ENCODE results near the gene OSBPL10. TPM values are rescaled to one million over a fixed set of nuclear protein-coding genes. Genes with fewer than 3 reads are reported as not detected.

OSBPL10 gene
- total and polyA plus RNA-seq, 2 donors (not counting 1 experiment from before 2014, with no cell fraction given) = 7.1 to 7.5 TPM

DNA sequence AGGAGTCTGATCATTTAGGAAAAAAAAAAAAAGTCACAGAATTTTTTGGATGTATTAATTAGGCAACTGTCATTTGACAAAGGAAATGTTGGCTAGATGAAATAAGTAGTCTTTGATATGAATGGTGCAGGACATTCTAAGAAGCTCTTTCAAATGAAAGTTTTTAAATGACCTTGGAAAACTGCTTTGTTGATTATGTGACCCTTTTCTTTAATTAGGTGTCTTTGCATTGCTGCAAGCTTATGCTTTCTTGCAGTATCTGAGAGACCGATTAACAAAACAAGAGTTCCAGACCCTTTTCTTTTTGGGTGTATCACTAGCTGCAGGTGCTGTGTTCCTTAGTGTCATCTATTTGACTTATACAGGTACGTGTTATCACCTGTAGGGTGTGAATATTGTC, 364.4 kb downstream of the OSBPL10 start:
- H3K4me2 ChIP-seq (ENCODE audit: extremely low read depth, insufficient read depth, low read length) = no peak overlapping the region
- H3K9me3 ChIP-seq (ENCODE audit: control insufficient read depth, insufficient read depth, low read depth, low read length) = no peaks in the 10 kb centered on the region
- no peak for DNase-seq (ENCODE audit: low read depth in 2 of 2)
- H3K79me2 ChIP-seq (ENCODE audit: control insufficient read depth, insufficient read depth, low read length) = no peaks in the 10 kb centered on the region
- no peaks in the 10 kb centered on the region for H3K27me3 ChIP-seq (ENCODE audit: control insufficient read depth, insufficient read depth, low read length)
- H3K9ac ChIP-seq (ENCODE audit: insufficient read depth, low read length) = no peak overlapping the region
- TF ChIP-seq, protein P1, sequence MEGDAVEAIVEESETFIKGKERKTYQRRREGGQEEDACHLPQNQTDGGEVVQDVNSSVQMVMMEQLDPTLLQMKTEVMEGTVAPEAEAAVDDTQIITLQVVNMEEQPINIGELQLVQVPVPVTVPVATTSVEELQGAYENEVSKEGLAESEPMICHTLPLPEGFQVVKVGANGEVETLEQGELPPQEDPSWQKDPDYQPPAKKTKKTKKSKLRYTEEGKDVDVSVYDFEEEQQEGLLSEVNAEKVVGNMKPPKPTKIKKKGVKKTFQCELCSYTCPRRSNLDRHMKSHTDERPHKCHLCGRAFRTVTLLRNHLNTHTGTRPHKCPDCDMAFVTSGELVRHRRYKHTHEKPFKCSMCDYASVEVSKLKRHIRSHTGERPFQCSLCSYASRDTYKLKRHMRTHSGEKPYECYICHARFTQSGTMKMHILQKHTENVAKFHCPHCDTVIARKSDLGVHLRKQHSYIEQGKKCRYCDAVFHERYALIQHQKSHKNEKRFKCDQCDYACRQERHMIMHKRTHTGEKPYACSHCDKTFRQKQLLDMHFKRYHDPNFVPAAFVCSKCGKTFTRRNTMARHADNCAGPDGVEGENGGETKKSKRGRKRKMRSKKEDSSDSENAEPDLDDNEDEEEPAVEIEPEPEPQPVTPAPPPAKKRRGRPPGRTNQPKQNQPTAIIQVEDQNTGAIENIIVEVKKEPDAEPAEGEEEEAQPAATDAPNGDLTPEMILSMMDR (conservative IDR thresholded peaks at IDR 0.05 in 1 of 2, IDR thresholded peaks at IDR 0.05 in 1 of 2; ENCODE audit: low read depth in 1 of 2, low read length in 2 of 2) = no peak
- TF ChIP-seq EZH2 (IDR thresholded peaks at IDR 0.05; ENCODE audit: low read length, missing control alignments) = no peak
- no peaks in the 10 kb centered on the region for H4K20me1 ChIP-seq (ENCODE audit: control insufficient read depth, extremely low read depth, insufficient read depth, low read length)
- H2AFZ ChIP-seq (ENCODE audit: low read length) = no peak overlapping the region
- H3K27ac ChIP-seq (ENCODE audit: insufficient read depth, low read length) = no peak overlapping the region
- no peak overlapping the region for H3K4me3 ChIP-seq (replicated peaks in 1 of 4; ENCODE audit: control extremely low read depth in 1 of 4, insufficient read depth in 1 of 4, low read depth in 3 of 4, low read length in 4 of 4)
- no peaks in the 10 kb centered on the region for H3K36me3 ChIP-seq (ENCODE audit: control insufficient read depth, insufficient read depth, low read length)
- H3K4me1 ChIP-seq (ENCODE audit: control insufficient read depth, extremely low read depth, insufficient read depth, low read length) = no peaks in the 10 kb centered on the region

GRCh38 chr3:31615071-31615875, 365.8 kb downstream of the OSBPL10 start:
- Histone ChIP-seq H3K4me3 (replicated peaks in 1 of 4; ENCODE audit: control extremely low read depth in 1 of 4, insufficient read depth in 1 of 4, low read depth in 3 of 4, low read length in 4 of 4) (no peak overlapping the region), H3K9ac (ENCODE audit: insufficient read depth, low read length) (no peak overlapping the region), H3K4me2 (ENCODE audit: extremely low read depth, insufficient read depth, low read length) (no peak overlapping the region), H2AFZ (ENCODE audit: low read length) (no peak overlapping the region), H3K27ac (ENCODE audit: insufficient read depth, low read length) (no peak overlapping the region), H3K36me3 (ENCODE audit: control insufficient read depth, insufficient read depth, low read length) (no peaks in the 10 kb centered on the region), H3K4me1 (ENCODE audit: control insufficient read depth, extremely low read depth, insufficient read depth, low read length) (no peaks in the 10 kb centered on the region), H4K20me1 (ENCODE audit: control insufficient read depth, extremely low read depth, insufficient read depth, low read length) (no peaks in the 10 kb centered on the region), H3K9me3 (ENCODE audit: control insufficient read depth, insufficient read depth, low read depth, low read length) (no peaks in the 10 kb centered on the region), H3K79me2 (ENCODE audit: control insufficient read depth, insufficient read depth, low read length) (no peaks in the 10 kb centered on the region), H3K27me3 (ENCODE audit: control insufficient read depth, insufficient read depth, low read length) (no peaks in the 10 kb centered on the region)
- no peak for TF ChIP-seq EZH2 (IDR thresholded peaks at IDR 0.05; ENCODE audit: low read length, missing control alignments)
- TF ChIP-seq, protein P1 (conservative IDR thresholded peaks at IDR 0.05 in 1 of 2, IDR thresholded peaks at IDR 0.05 in 1 of 2; ENCODE audit: low read depth in 1 of 2, low read length in 2 of 2) = no peak
- no peak for DNase-seq (ENCODE audit: low read depth in 2 of 2)

GRCh38 chr3:31614162-31614921, 366.7 kb downstream of the OSBPL10 start:
- no peak overlapping the region for H3K4me3 ChIP-seq (replicated peaks in 1 of 4; ENCODE audit: control extremely low read depth in 1 of 4, insufficient read depth in 1 of 4, low read depth in 3 of 4, low read length in 4 of 4)
- no peaks in the 10 kb centered on the region for H3K27me3 ChIP-seq (ENCODE audit: control insufficient read depth, insufficient read depth, low read length)
- H4K20me1 ChIP-seq (ENCODE audit: control insufficient read depth, extremely low read depth, insufficient read depth, low read length) = no peaks in the 10 kb centered on the region
- H3K27ac ChIP-seq (ENCODE audit: insufficient read depth, low read length) = no peak overlapping the region
- DNase-seq (ENCODE audit: low read depth in 2 of 2) = peak; percentile 14
- H2AFZ ChIP-seq (ENCODE audit: low read length) = no peak overlapping the region
- no peaks in the 10 kb centered on the region for H3K79me2 ChIP-seq (ENCODE audit: control insufficient read depth, insufficient read depth, low read length)
- no peak for TF ChIP-seq EZH2 (IDR thresholded peaks at IDR 0.05; ENCODE audit: low read length, missing control alignments)
- TF ChIP-seq, protein P1 (conservative IDR thresholded peaks at IDR 0.05 in 1 of 2, IDR thresholded peaks at IDR 0.05 in 1 of 2; ENCODE audit: low read depth in 1 of 2, low read length in 2 of 2) = no peak
- H3K36me3 ChIP-seq (ENCODE audit: control insufficient read depth, insufficient read depth, low read length) = no peaks in the 10 kb centered on the region
- no peak overlapping the region for H3K4me2 ChIP-seq (ENCODE audit: extremely low read depth, insufficient read depth, low read length)
- no peaks in the 10 kb centered on the region for H3K9me3 ChIP-seq (ENCODE audit: control insufficient read depth, insufficient read depth, low read depth, low read length)
- no peaks in the 10 kb centered on the region for H3K4me1 ChIP-seq (ENCODE audit: control insufficient read depth, extremely low read depth, insufficient read depth, low read length)
- no peak overlapping the region for H3K9ac ChIP-seq (ENCODE audit: insufficient read depth, low read length)

Measured in fibroblast of lung (primary cell).